22Rv1 (cell line): ENCODE measurements around the gene ZNF100.

Source experiments
- H3K27ac ChIP-seq: fragments of 450-650 bp; 2 replicates; pipeline ENCODE4 v1.5.1; 2017
- ZFX ChIP-seq: fragments of 450-650 bp; IDR thresholded peaks from 2 replicates; pipeline ENCODE4 v1.6.1; 2017; ENCODE audit warnings: antibody characterized with exemption, borderline replicate concordance
- TF ChIP-seq, protein P1 (sequence below): fragments of 450-650 bp; IDR thresholded peaks from 2 replicates; pipeline ENCODE4 v1.5.1; 2017; ENCODE audit warnings: mild to moderate bottlenecking

The ZNF100 gene

DNA sequence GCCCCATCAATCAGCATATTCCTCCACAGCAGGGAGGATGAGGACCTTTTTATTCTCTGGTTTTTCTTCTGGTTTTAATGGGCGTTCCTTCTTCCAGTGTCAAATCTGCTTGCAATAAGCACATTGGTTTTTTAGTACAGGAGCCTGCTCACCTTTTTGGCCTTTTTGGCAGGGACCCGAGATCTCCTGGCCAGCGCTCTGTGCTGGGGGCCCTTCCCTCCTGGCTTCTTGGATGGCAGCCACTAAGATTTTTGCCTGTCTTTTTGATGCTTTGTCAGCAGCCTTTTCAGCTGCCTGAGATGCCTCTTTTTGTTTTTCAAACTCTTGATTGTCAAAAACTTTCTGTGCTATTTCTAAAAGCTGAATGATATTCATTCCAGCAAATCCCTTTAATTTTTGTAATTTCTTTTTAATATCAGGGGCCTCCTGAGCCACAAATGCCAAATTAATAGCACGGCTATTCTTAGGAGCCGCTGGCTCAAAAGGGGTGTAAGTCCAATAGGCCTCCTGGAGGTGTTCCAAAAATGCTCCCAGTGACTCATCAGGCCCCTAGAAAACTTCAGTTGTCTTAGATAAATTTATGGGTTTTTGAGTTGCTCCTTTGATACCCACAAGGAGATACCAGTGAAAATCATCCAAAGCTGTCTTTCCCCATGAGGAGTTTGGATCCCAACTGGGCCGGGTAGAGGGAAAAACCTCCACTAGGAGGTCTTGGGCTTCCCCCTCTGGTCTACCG lies 73.0 kb downstream of the ZNF100 start:
- H3K27ac ChIP-seq = no peak overlapping the region
- TF ChIP-seq, protein P1, sequence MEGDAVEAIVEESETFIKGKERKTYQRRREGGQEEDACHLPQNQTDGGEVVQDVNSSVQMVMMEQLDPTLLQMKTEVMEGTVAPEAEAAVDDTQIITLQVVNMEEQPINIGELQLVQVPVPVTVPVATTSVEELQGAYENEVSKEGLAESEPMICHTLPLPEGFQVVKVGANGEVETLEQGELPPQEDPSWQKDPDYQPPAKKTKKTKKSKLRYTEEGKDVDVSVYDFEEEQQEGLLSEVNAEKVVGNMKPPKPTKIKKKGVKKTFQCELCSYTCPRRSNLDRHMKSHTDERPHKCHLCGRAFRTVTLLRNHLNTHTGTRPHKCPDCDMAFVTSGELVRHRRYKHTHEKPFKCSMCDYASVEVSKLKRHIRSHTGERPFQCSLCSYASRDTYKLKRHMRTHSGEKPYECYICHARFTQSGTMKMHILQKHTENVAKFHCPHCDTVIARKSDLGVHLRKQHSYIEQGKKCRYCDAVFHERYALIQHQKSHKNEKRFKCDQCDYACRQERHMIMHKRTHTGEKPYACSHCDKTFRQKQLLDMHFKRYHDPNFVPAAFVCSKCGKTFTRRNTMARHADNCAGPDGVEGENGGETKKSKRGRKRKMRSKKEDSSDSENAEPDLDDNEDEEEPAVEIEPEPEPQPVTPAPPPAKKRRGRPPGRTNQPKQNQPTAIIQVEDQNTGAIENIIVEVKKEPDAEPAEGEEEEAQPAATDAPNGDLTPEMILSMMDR = no peak
- TF ChIP-seq ZFX = no peak

DNA sequence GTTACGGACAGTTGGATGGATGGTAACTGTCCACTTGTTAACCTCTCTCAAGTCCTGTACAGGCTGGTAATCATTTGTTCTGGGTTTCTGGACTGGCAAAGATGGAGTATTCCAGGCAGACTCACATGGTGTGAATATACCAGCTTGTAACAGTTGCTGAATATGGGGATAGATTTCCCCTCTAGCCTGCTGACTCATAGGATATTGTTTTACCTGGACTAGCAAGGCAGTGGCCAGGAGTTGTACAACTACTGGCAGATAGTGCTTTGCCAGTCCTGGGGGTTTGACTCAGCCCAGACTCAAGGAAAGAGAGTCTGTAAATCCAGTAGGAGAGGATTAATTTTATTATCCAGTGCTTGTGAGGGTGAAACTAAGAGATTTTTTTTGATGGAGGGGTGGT lies 74.0 kb downstream of the ZNF100 start:
- no peak overlapping the region for H3K27ac ChIP-seq
- no peak for TF ChIP-seq ZFX
- TF ChIP-seq, protein P1 = no peak

DNA sequence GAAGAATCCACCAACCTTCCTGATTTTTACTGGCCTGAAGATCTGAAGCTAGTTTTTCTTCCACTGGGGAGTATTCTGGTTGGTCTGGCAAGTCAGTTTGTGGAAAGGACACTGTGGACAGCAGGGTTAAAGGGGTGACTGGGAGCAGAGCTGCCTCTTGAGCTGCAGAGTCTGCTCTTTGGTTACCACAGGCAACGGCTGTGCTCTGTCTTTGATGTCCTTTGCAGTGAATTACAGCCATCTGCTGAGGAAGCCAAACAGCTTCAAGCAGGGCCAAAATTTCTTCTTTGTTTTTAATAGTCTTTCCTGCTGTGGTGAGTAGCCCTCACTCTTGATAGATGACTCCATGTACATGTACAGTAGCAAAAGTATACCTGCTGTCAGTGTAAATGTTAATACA lies 75.7 kb downstream of the ZNF100 start:
- no peak overlapping the region for H3K27ac ChIP-seq
- no peak for TF ChIP-seq ZFX
- TF ChIP-seq, protein P1 = no peak

DNA sequence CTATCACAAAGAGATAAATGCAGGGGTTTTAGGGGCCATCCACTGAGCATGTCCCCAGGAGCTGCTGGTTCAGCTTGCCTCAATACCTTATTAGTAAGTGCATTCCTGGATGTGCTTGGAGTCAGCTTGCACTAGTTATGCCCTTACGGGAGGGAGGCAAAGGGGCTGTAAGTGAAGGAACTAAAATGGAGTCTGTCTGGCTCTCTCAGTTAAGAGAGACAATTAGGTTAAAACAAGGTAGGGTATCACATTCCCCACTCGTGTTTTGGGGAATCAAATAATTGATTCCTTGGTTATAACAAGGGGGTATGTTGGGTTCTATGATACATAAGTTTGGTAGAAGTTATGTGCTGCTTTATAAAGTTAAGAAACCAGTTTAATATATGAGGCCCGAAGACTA lies 78.9 kb downstream of the ZNF100 start:
- H3K27ac ChIP-seq = no peak overlapping the region
- TF ChIP-seq ZFX = no peak
- TF ChIP-seq, protein P1 = no peak

DNA sequence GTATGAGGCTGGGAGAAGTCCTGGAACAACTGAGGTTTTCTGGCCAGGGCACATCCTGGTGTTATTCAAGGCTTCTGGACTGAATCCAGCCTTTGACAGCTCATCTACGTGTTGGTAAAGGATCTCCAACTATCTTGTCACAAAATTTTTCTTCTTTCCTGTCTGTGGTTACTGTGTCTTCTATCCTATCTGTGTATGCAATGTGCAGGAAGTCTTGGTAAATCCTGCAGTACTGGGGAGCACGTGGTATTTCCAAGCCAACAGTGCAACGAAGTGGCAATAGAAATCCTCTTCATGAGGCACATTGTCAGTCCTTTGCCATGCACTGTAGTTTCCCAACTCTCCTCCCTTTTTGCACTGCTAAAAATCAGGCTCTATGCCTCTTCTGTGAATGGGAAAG lies 86.7 kb downstream of the ZNF100 start:
- TF ChIP-seq, protein P1 = no peak
- no peak for TF ChIP-seq ZFX
- H3K27ac ChIP-seq = no peak overlapping the region

DNA sequence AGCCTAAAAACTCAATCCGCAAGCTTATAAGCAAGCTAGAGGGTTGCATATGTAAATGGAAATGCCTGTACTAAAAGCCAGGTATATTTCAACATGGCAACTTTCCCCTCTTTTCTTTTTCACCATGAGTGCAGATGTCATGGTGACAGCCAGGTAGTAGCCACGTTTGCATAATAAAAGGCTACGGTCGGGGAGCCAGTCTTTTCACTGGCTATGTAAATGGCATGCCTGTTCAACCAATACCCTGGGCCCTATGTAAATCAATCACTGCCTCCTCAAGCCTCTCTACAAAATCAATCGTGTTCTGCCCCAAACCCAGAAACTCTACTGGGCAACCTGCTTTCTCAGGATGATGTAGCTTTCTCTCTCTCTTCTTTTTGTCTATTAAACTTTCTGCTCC lies 87.4 kb downstream of the ZNF100 start:
- no peak overlapping the region for H3K27ac ChIP-seq
- TF ChIP-seq ZFX = no peak
- TF ChIP-seq, protein P1 = no peak

DNA sequence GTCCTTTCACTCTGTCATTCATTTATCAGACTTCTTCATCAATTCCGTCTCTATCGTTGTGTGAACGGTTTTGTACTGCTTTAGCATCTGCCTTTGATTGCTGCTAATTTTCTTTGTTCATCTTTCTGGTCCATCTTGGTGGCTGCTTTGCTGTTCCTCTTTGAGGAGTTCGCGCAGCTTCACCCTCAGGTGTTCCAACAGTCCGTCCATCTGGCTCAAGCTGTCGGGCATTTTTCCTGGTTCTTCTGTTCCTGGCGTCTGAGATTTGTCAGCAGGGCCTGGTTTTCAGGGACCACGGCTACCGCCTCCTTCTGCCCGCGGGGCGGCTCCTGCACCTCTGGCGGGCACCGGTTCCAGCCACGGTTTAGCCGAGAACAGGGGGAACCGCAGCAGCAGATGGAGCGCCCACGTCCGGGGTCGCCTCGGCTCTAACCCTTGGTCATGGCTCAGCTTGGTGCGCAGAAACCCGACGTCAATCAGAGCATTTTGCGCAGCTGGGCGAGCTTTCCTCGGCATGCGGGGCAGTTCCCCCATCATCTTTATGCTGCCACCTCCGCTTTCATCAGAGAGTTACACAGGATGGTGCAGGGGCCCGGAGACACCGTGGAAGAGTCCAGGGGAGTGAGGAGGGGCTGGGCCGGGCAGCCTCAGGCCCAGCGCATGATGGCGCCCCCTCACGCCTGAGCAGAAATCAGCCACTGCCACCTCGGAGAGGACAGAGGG lies 89.5 kb downstream of the ZNF100 start:
- TF ChIP-seq, protein P1 = no peak
- TF ChIP-seq ZFX = no peak

More for the DNA sequence above, 89.5 kb downstream of the ZNF100 start:
- no peak overlapping the region for H3K27ac ChIP-seq
